Measurements from ENCODE around the gene SYT7. TPM values are rescaled to one million over a fixed set of nuclear protein-coding genes. Genes with fewer than 3 reads are reported as not detected.

Gene SYT7
- total and polyA plus RNA-seq, 10 of the 15 experiments (the other 5 are each of a cell fraction or from before 2014, with no cell fraction given) = not detected

DNA sequence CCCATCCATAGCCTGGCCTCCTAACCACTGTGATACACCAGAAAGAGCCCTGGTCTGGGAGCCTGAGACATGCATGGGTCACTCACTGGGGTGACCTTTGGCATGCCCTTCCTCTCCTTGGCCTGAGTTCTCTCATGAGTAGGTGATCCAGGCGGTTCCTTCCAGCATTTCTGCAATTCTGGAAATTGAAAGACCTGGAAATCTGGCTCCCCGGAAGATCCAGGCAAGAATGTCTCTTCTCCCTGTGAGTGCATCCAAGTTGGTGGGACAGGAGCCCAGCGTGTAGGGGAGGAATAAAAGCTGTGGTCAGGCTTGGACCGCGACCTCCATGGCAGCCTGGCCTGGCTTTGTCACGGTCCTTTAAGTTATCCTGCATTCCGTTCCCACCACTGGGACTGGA lies 16.1 kb upstream of the SYT7 start:
- no peak overlapping the region for H3K9ac ChIP-seq (ENCODE audit: control insufficient read depth, insufficient read depth, low read length)
- FAIRE-seq (no peak), ATAC-seq (no peak), DNase-seq (ENCODE audit: low read depth, low spot score) (no peak)
- no peaks in the 10 kb centered on the region for H3K36me3 ChIP-seq (ENCODE audit: control insufficient read depth in 2 of 2, insufficient read depth in 2 of 2, low read length in 1 of 2)
- H4K20me1 ChIP-seq (ENCODE audit: control insufficient read depth, insufficient read depth) = no peaks in the 10 kb centered on the region
- no peak overlapping the region for H3K4me2 ChIP-seq (ENCODE audit: control insufficient read depth, insufficient read depth)
- ChIA-PET CTCF (interaction anchor here (1.3 kb wide), 1 partner anchor 66 kb away, joined by 3 read pairs; no protein-coding TSS in a partner anchor), POLR2A (no interaction called here), SMC1A (ENCODE audit: uncharacterized antibody, unreplicated experiment) (no interaction called here), RAD21 (ENCODE audit: unreplicated experiment) (no interaction called here)
- no peaks in the 10 kb centered on the region for H3K79me2 ChIP-seq (ENCODE audit: control insufficient read depth, insufficient read depth, low read length)
- WGBS (ENCODE audit: insufficient coverage, insufficient replicate concordance, low lambda C conversion rate, missing lambda C conversion rate) = 16% methylated on average over 7 of the region's 7 CpGs
- no peaks in the 10 kb centered on the region for H3K9me3 ChIP-seq (replicated peaks; ENCODE audit: control insufficient read depth, insufficient read depth, low read length)
- no peak overlapping the region for H3K4me3 ChIP-seq
- in situ Hi-C loops (cut with MboI) = no loop called here
- no peak overlapping the region for H3K27ac ChIP-seq (ENCODE audit: control insufficient read depth, insufficient read depth)
- peaks cover 0 to 7% of the 10 kb centered on the region in 2 experiments for H3K27me3 ChIP-seq (replicated peaks in 1 of 2; ENCODE audit: control insufficient read depth in 2 of 2, insufficient read depth in 2 of 2, low read length in 1 of 2)
- BruUV-seq (replicated peaks) = no TSS peak
- intact Hi-C loops (cut with micrococcal nuclease; ENCODE audit: unreplicated experiment) = no loop called here
- H2AFZ ChIP-seq (ENCODE audit: control insufficient read depth, low read depth, low read length) = no peak overlapping the region
- TF ChIP-seq GATAD2B (conservative IDR thresholded peaks at IDR 0.05; ENCODE audit: low read depth) (no peak), JUNB (IDR thresholded peaks at IDR 0.05) (no peak), CBX3 (IDR thresholded peaks at IDR 0.05; ENCODE audit: borderline replicate concordance, low read depth) (no peak), RAD21 (IDR thresholded peaks at IDR 0.05; ENCODE audit: insufficient read depth, low read depth, low read length) (no peak), ZBTB33 (IDR thresholded peaks at IDR 0.05) (no peak), EP300 (IDR thresholded peaks at IDR 0.05; ENCODE audit: borderline replicate concordance in 1 of 2, control insufficient read depth in 1 of 2, low read depth in 2 of 2, low read length in 2 of 2) (no peak)
- no peaks in the 10 kb centered on the region for H3K4me1 ChIP-seq (ENCODE audit: control insufficient read depth, insufficient read depth, low read length)

Data from GM12878 (cell line).